Measurements from ENCODE around the gene RPP40. TPM values are rescaled to one million over a fixed set of nuclear protein-coding genes. Genes with fewer than 3 reads are reported as not detected.

RPP40 gene
- total RNA-seq, 4 donors from 2014 or later: 5.0 to 14.2 (median 8.5) TPM

DNA sequence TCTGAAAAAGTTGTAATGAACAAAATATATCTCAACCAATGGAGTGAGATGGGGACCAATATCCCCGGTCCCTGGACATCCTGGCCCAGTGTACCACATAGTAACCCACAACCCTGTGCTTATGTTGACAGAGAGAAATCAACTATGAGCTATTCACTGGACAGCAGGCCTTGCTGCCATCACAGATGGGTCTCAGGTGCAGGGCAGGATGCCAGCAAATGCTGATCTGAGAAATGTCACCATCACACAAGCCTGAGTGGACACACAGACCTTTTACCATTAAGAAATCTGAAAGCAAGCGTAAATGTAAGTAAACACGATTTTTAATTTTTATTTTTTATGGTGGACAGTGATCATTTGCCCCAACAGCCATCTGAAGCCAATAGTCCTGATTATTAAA lies 9.1 kb downstream of the RPP40 start:
- Histone ChIP-seq H3K4me3 (replicated peaks in 1 of 3) (no peak overlapping the region), H3K9me3 (no peaks in the 10 kb centered on the region)
- 96 to 98% methylated on average over 3 of the region's 3 CpGs for WGBS, 2 donors

DNA sequence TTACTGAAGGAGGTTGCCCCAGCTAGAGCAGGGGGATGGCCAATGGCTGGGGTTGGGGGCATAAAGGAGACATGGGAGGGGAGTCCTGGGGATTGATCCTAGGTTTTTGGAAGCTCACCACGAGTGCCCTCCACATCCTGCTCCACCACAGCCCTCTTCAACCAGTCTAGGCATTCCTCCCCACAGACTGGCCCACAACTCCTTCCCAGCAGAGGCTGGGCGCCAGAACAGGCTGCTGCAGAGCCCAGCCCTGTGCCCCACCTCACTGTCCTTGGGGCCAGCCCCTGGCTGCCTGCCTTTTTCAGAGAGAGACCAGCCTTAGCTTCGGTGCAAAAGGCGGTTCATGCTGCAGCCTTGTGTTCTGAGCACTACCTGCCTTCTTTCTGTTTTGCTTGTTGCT lies 16.4 kb downstream of the RPP40 start:
- no peak for DNase-seq
- TF ChIP-seq, protein P1, sequence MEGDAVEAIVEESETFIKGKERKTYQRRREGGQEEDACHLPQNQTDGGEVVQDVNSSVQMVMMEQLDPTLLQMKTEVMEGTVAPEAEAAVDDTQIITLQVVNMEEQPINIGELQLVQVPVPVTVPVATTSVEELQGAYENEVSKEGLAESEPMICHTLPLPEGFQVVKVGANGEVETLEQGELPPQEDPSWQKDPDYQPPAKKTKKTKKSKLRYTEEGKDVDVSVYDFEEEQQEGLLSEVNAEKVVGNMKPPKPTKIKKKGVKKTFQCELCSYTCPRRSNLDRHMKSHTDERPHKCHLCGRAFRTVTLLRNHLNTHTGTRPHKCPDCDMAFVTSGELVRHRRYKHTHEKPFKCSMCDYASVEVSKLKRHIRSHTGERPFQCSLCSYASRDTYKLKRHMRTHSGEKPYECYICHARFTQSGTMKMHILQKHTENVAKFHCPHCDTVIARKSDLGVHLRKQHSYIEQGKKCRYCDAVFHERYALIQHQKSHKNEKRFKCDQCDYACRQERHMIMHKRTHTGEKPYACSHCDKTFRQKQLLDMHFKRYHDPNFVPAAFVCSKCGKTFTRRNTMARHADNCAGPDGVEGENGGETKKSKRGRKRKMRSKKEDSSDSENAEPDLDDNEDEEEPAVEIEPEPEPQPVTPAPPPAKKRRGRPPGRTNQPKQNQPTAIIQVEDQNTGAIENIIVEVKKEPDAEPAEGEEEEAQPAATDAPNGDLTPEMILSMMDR (IDR thresholded peaks at IDR 0.05): no peak
- no peak for TF ChIP-seq POLR2A (IDR thresholded peaks at IDR 0.05)
- H3K27ac ChIP-seq: no peak overlapping the region
- H3K36me3 ChIP-seq: no peaks in the 10 kb centered on the region
- H3K9me3 ChIP-seq: no peaks in the 10 kb centered on the region
- 86 to 90% methylated on average over 4 of the region's 4 CpGs for WGBS, 2 donors
- intact Hi-C loops (cut with DNase I): no loop called here
- H3K4me1 ChIP-seq: no peaks in the 10 kb centered on the region
- no peak overlapping the region for H3K4me3 ChIP-seq (replicated peaks in 1 of 3)
- no peaks in the 10 kb centered on the region for H3K27me3 ChIP-seq

More for the DNA sequence above, 9.1 kb downstream of the RPP40 start:
- DNase-seq: no peak
- TF ChIP-seq POLR2A (IDR thresholded peaks at IDR 0.05): no peak
- TF ChIP-seq, protein P1 (IDR thresholded peaks at IDR 0.05): no peak
- Histone ChIP-seq H3K27ac (no peak overlapping the region), H3K27me3 (no peaks in the 10 kb centered on the region), H3K36me3 (peaks cover 0 to 5% of the 10 kb centered on the region in 2 donors), H3K4me1 (no peaks in the 10 kb centered on the region)
- intact Hi-C loops (cut with DNase I): no loop called here

DNA sequence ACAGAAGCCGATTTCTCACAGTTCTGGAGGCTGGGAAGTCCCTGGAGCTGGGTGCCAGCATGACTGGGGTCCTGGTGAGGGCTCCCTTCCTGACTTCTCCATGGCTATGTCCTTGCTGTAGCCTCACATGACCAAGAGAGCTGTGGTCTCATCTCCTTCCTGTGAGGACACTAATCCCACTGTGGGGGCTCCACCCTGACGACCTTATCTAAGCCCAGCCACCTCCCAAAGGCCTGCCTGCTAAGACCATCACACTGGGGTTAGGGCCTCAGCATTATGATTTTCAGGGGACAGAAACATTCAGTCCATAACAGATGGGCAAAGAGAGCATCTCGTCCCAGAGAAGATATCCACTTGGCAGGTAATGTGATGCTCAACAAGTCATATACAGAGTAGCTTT lies 16.8 kb downstream of the RPP40 start:
- Histone ChIP-seq H3K4me3 (replicated peaks in 1 of 3) (no peak overlapping the region), H3K4me1 (no peaks in the 10 kb centered on the region), H3K36me3 (no peaks in the 10 kb centered on the region), H3K9me3 (no peaks in the 10 kb centered on the region), H3K27ac (no peak overlapping the region), H3K27me3 (no peaks in the 10 kb centered on the region)
- intact Hi-C loops (cut with DNase I): no loop called here
- DNase-seq: no peak
- TF ChIP-seq, protein P1 (IDR thresholded peaks at IDR 0.05): no peak
- TF ChIP-seq POLR2A (IDR thresholded peaks at IDR 0.05): no peak
- 74 to 80% methylated on average over 3 of the region's 3 CpGs for WGBS, 2 donors

DNA sequence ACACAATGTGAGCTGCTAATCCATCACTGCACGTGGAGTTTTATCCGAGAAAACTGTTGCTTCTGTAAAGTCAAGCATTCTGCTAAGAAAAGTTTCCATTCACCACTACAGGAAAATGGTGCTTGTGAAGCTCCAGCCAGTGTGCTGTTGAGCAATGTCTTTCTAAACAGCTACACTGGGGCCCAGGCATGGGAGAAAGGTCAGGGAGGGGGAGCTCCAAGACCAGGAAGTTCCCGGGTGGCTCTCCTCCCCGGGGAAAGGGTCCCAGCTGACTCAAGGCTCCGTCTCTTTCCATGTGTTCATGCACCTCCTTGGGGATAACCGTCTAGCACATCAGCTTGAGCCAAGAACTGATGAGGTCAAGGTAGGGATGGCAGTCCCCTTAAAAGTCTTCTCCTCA lies 20.5 kb downstream of the RPP40 start:
- no peak overlapping the region for H3K27ac ChIP-seq
- no peaks in the 10 kb centered on the region for H3K4me1 ChIP-seq
- DNase-seq: no peak
- TF ChIP-seq, protein P1 (IDR thresholded peaks at IDR 0.05): no peak
- TF ChIP-seq POLR2A (IDR thresholded peaks at IDR 0.05): no peak
- H3K27me3 ChIP-seq: no peaks in the 10 kb centered on the region
- intact Hi-C loops (cut with DNase I): no loop called here
- WGBS, 2 donors: 84 to 94% methylated on average over 6 of the region's 6 CpGs
- no peak overlapping the region for H3K4me3 ChIP-seq (replicated peaks in 1 of 3)
- no peaks in the 10 kb centered on the region for H3K9me3 ChIP-seq
- H3K36me3 ChIP-seq: no peaks in the 10 kb centered on the region

DNA sequence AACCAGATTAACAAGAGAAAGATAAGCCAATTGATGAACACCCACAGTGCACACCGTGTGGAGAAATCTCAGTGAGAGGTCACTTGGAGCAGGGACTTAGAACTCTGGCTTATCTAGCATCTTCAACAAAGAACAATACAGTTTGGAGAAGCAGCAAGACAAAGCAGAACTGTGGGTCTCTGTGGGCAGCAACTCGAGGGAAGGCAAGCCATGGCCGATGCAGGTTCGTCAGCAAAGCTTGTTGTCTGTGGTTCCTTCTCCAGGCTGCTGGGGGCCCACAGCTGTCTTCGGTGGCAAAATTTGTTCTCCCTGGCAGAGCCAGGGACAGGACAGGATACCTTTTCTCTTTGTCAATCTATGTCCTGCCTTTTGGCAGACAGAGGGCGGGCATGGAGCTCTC lies 22.1 kb downstream of the RPP40 start:
- intact Hi-C loops (cut with DNase I): no loop called here
- TF ChIP-seq, protein P1 (IDR thresholded peaks at IDR 0.05): no peak
- no peak for TF ChIP-seq POLR2A (IDR thresholded peaks at IDR 0.05)
- H3K4me1 ChIP-seq: no peaks in the 10 kb centered on the region
- H3K36me3 ChIP-seq: no peaks in the 10 kb centered on the region
- H3K27ac ChIP-seq: no peak overlapping the region
- 48 to 52% methylated on average over 6 of the region's 6 CpGs for WGBS, 2 donors
- no peak overlapping the region for H3K4me3 ChIP-seq (replicated peaks in 1 of 3)
- no peaks in the 10 kb centered on the region for H3K9me3 ChIP-seq
- no peaks in the 10 kb centered on the region for H3K27me3 ChIP-seq
- DNase-seq: no peak
